OCI-LY1 (cell line): ENCODE measurements around the gene PKM.

ENCODE experiments used
- EZH2 ChIP-seq: fragments of 200-600 bp; sonication (generic), shearing (Covaris generic); IDR thresholded peaks from 2 replicates; pipeline ENCODE4 v1.8.0; 2017; ENCODE audit warnings: borderline replicate concordance, mixed run types, mild to moderate bottlenecking, antibody characterized with exemption, low read length, moderate library complexity, mixed read lengths
- TF ChIP-seq, protein P1 (sequence below): fragments of 200-600 bp; sonication (generic), shearing (Covaris generic); IDR thresholded peaks from 2 replicates; pipeline ENCODE4 v1.5.1; 2017; ENCODE audit warnings: mild to moderate bottlenecking, antibody characterized with exemption, low read length, moderate library complexity, mixed read lengths

DNA sequence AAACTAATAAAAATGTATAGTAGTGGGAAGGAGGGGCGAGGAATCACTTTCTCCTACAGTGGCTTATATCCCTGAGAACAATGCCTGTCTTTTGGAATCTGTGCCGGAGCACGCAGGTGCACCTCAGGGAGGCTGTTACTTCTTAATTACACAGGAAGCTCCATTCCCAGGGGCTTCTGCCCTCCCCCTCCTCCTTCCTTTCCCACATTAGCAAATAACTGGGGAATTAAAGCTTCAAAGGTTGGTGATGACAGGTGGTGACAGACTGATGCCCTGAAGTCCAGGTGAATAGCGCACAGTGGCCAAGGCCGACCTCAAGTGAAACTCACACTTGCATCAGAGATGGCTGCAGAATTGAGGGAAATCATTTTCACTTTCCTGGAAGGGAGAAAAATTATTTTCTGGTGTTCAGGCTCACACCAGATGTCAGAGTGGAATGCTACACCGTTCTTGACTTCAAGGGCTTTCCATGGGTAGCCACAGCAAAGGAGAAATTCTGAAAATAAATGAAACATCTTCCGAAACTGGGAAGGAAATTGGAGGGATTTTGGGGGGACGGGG, 37.1 kb downstream of the PKM start:
- TF ChIP-seq, protein P1, sequence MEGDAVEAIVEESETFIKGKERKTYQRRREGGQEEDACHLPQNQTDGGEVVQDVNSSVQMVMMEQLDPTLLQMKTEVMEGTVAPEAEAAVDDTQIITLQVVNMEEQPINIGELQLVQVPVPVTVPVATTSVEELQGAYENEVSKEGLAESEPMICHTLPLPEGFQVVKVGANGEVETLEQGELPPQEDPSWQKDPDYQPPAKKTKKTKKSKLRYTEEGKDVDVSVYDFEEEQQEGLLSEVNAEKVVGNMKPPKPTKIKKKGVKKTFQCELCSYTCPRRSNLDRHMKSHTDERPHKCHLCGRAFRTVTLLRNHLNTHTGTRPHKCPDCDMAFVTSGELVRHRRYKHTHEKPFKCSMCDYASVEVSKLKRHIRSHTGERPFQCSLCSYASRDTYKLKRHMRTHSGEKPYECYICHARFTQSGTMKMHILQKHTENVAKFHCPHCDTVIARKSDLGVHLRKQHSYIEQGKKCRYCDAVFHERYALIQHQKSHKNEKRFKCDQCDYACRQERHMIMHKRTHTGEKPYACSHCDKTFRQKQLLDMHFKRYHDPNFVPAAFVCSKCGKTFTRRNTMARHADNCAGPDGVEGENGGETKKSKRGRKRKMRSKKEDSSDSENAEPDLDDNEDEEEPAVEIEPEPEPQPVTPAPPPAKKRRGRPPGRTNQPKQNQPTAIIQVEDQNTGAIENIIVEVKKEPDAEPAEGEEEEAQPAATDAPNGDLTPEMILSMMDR: no peak
- no peak for TF ChIP-seq EZH2
